ENCODE results near the gene DYNC1I1. TPM values are rescaled to one million over a fixed set of nuclear protein-coding genes. Genes with fewer than 3 reads are reported as not detected.
A peak's percentile ranks its signal among the peaks of the same experiment; 100 is the strongest.

The DYNC1I1 gene
- total RNA-seq, 1 donor from 2014 or later = 38.8 TPM

DNA sequence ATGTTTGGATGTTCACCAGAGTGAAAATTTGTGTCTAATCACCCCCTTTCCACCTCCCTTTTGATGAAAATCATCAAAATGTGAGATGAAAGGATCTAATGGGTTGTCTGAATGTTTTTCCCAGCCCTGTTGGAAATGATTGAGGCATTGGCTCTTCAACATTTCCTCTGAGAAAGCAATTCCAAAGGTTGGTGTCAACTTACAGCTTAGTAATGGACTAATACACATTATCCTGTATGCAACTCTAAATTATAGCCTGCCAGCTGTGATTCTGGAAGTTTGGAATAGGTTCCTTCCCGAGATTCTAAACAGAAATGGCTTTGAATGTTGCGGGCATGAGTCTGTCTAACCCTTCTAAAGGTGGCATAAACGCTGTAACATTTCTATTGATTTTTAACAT lies 152.9 kb downstream of the DYNC1I1 start:
- H3K27me3 ChIP-seq (ENCODE audit: low read depth) = no peaks in the 10 kb centered on the region
- H3K9me3 ChIP-seq (replicated peaks) = no peaks in the 10 kb centered on the region
- DNase-seq = no peak
- H3K36me3 ChIP-seq = no peaks in the 10 kb centered on the region
- H3K4me3 ChIP-seq = no peak overlapping the region
- H3K27ac ChIP-seq (replicated peaks) = no peak overlapping the region
- peaks cover 21% of the 10 kb centered on the region for H3K4me1 ChIP-seq
- intact Hi-C loops (cut with micrococcal nuclease) = no loop called here
- TF ChIP-seq, protein P1, sequence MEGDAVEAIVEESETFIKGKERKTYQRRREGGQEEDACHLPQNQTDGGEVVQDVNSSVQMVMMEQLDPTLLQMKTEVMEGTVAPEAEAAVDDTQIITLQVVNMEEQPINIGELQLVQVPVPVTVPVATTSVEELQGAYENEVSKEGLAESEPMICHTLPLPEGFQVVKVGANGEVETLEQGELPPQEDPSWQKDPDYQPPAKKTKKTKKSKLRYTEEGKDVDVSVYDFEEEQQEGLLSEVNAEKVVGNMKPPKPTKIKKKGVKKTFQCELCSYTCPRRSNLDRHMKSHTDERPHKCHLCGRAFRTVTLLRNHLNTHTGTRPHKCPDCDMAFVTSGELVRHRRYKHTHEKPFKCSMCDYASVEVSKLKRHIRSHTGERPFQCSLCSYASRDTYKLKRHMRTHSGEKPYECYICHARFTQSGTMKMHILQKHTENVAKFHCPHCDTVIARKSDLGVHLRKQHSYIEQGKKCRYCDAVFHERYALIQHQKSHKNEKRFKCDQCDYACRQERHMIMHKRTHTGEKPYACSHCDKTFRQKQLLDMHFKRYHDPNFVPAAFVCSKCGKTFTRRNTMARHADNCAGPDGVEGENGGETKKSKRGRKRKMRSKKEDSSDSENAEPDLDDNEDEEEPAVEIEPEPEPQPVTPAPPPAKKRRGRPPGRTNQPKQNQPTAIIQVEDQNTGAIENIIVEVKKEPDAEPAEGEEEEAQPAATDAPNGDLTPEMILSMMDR (IDR thresholded peaks at IDR 0.05; ENCODE audit: borderline replicate concordance) = no peak

- Histone ChIP-seq H3K27me3 (ENCODE audit: low read depth) (no peaks in the 10 kb centered on the region), H3K4me1 (peaks cover 21% of the 10 kb centered on the region), H3K27ac (replicated peaks) (no peak overlapping the region), H3K9me3 (replicated peaks) (no peaks in the 10 kb centered on the region), H3K36me3 (no peaks in the 10 kb centered on the region), H3K4me3 (no peak overlapping the region)
- no peak for DNase-seq
- TF ChIP-seq, protein P1 (IDR thresholded peaks at IDR 0.05; ENCODE audit: borderline replicate concordance) = no peak
- intact Hi-C loops (cut with micrococcal nuclease) = no loop called here
These were observed 153.6 kb downstream of the DYNC1I1 start for GRCh38 chr7:95925971-95926370.

- H3K27ac ChIP-seq (replicated peaks) = peak overlapping the region; percentile 56
- DNase-seq = peak; percentile 47
- H3K36me3 ChIP-seq = no peaks in the 10 kb centered on the region
- peaks cover 26% of the 10 kb centered on the region for H3K4me1 ChIP-seq
- intact Hi-C loops (cut with micrococcal nuclease) = no loop called here
- H3K27me3 ChIP-seq (ENCODE audit: low read depth) = no peaks in the 10 kb centered on the region
- no peaks in the 10 kb centered on the region for H3K9me3 ChIP-seq (replicated peaks)
- TF ChIP-seq, protein P1 (IDR thresholded peaks at IDR 0.05; ENCODE audit: borderline replicate concordance) = no peak
- no peak overlapping the region for H3K4me3 ChIP-seq
These were observed 155.4 kb downstream of the DYNC1I1 start for GRCh38 chr7:95927756-95928155.

GRCh38 chr7:95929710-95930280 lies 157.4 kb downstream of the DYNC1I1 start:
- TF ChIP-seq, protein P1 (IDR thresholded peaks at IDR 0.05; ENCODE audit: borderline replicate concordance) = no peak
- no peaks in the 10 kb centered on the region for H3K9me3 ChIP-seq (replicated peaks)
- intact Hi-C loops (cut with micrococcal nuclease) = no loop called here
- H3K36me3 ChIP-seq = no peaks in the 10 kb centered on the region
- H3K27me3 ChIP-seq (ENCODE audit: low read depth) = no peaks in the 10 kb centered on the region
- peaks cover 40% of the 10 kb centered on the region for H3K4me1 ChIP-seq
- no peak overlapping the region for H3K27ac ChIP-seq (replicated peaks)
- H3K4me3 ChIP-seq = no peak overlapping the region
- DNase-seq = no peak

- Histone ChIP-seq H3K9me3 (replicated peaks) (no peaks in the 10 kb centered on the region), H3K27me3 (ENCODE audit: low read depth) (no peaks in the 10 kb centered on the region), H3K4me3 (no peak overlapping the region), H3K36me3 (no peaks in the 10 kb centered on the region), H3K4me1 (peaks cover 40% of the 10 kb centered on the region), H3K27ac (replicated peaks) (no peak overlapping the region)
- intact Hi-C loops (cut with micrococcal nuclease) = no loop called here
- TF ChIP-seq, protein P1 (IDR thresholded peaks at IDR 0.05; ENCODE audit: borderline replicate concordance) = no peak
- DNase-seq = no peak
These were observed 159.3 kb downstream of the DYNC1I1 start for GRCh38 chr7:95931460-95932232.

All from left ventricle myocardium inferior (tissue), 1 donor.